Posterior vena cava (tissue), 2 donors: ENCODE results near the gene LARP4B. TPM values are rescaled to one million over a fixed set of nuclear protein-coding genes. Genes with fewer than 3 reads are reported as not detected.

Experiments used
- DNase-seq: peaks from one replicate; pipeline ENCODE4 v3.0.0-alpha.2; 2020; ENCODE audit warnings: low spot score
- intact Hi-C, 2 donors: fragments of 100-400 bp; cut with DNase I; formaldehyde crosslinking; loops; one replicate each; pipeline versions ENCODE4 v1.14.1 to v1.14.2; 2022 to 2023
- long read RNA-seq, 2 donors: library from polyadenylated mRNA; unstranded; transcript quantifications; one replicate each; pipeline ENCODE4 v2.0.0, GENCODE V29; 2020 to 2021
- total RNA-seq, 2 donors: library from RNA; stranded (reverse); fragmentation: NEBNext Ultra II Directional; extraction: Animal tissue kit (Norgen Biotek cat#: 25700); gene quantifications; one replicate each; pipeline ENCODE4 v1.2.1, GENCODE V29; 2021
- donor health status: DM: yes; HTN: yes; CAD: no.
- donor health status: DM: yes; HTN: yes; CAD: no.

The LARP4B gene
- total RNA-seq, result 10 to 100 TPM; 49.6 to 57.8 TPM
- long read RNA-seq, donor 1, full-length matches to known transcripts, result 2 of 5 reads
- long read RNA-seq, donor 1, partial matches to known transcripts, result 1 of 5 reads
- long read RNA-seq, donor 1, other reads (novel, unspliced or antisense), result 2 of 5 reads
- long read RNA-seq, donor 2, full-length matches to known transcripts, result 1 of 6 reads
- long read RNA-seq, donor 2, partial matches to known transcripts, result 1 of 6 reads
- long read RNA-seq, donor 2, other reads (novel, unspliced or antisense), result 4 of 6 reads

DNA sequence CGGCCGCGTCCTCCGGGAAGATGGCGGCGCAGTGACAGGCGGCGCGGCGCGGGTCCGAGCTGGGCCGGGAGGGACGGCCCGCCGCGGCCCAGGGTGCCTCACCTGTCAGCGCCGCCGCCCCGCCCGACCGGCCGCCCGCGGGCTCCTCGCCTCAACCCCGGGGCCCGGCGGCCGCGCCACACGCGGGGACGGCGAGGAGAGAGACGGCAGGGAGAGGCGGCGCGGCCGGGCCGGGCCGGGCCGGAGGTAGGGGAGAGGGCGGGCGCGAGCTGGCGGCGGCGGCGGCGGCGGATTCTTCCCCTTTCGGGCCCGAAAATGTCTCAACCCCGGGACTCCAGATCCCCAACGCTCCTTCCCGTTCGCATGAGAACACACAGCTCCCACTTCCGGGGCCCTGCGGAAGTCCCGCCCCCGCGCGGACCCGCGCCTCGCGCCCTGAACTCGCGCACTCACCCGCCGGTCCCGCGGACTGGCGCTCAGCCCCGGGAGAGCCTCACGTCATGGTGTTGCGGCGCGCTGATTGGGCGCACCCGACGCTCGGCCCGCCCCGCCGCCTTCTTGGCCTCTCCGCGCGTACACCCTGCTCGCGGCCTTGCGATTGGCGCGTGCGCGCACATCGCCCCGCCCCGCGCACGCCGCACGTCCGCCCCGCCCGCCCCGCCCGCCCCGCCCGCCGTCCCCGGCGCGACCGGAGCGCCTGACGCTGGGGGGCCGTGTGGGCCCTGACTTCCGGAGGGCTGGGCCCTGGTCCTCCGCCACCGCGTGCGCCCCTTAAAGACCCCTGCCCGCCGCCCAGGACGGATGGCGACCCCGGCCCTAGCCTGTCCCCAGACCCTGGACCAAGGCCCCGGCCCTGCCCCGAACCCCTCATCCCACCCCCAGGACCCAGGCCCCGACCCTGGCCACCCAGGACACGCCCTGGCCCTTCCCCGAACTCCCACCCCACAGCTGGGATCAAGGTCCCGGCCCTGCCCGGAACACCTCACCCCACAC, at the start of gene LARP4B:
TSS of gene LARP4B (minus strand) at position 380 of the 993 bp plus-strand sequence. CDS start 45,984 bp downstream, outside the sequence.
- peak; percentile 99 for DNase-seq
- intact Hi-C loops, result no loop called here

DNA sequence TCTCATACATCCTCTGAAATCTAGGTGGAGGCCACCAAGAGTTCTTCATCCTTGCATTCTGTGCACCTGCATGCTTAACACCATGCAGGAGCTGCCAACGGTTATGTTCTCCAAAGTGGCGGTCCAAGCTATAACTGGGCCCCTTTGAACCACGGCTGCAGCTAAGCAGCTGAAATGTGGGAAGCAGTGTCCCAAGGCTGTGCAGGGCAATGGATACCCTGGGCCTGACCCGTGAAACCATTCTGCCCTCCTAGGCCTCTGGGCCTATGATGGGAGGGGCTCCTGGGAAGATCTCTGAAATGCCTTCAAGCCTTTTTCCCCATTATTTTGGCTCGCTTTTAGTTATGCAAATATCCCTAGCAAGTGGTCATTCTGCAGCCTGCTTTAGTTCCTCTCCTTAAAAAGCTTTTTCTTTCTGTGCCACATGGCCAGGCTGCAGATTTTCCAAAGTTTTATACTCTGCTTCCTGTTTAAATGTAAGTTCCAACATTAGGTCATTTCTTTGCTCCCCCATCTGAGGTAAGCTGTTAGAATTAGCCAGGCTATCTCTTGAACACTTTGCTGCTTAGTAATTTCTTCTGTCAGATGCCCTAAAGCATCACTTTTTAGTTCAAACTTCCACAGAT, 49.1 kb upstream of the LARP4B start:
- intact Hi-C loops, result no loop called here
- no peak for DNase-seq

DNA sequence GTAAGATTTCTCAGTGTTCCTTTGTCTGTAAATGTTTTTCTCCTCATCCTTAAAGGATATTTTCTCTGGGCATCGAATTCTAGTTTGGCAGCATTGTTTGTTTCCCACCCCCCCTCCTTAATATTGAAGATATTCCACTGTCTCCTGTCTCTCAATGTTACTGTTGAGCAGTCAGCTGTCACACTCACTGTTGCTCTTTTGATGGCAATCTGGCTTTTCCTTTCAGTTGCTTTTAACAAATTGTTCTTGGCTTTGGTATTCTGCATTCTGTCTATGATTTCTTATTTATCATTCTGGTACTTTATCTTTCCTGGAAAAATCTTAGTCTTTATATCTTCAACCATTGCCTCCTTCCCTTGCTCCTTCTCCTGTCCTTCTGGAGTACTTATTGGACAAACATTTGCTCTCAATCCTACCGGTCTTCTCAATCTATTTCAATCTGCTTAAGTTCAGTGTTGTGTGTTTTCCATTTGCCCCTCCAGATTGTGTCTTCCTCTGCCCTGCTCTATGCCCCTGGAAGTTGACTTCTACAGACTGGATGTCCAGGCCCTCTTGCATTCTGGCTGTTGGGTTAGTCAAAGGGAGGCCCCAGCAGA, 47.4 kb upstream of the LARP4B start:
- intact Hi-C loops, result no loop called here

GRCh38 chr10:976316-976715, 44.8 kb upstream of the LARP4B start:
- intact Hi-C loops, result no loop called here
- DNase-seq, result peak; percentile 52

More for the DNA sequence above, 47.4 kb upstream of the LARP4B start:
- DNase-seq, result no peak

- peak; percentile 48 for DNase-seq
- intact Hi-C loops, result no loop called here
Observed at GRCh38 chr10:974785-975074, 43.2 kb upstream of the LARP4B start.

- peak; percentile 34 for DNase-seq
Observed at GRCh38 chr10:974038-974784, 42.7 kb upstream of the LARP4B start.

DNA sequence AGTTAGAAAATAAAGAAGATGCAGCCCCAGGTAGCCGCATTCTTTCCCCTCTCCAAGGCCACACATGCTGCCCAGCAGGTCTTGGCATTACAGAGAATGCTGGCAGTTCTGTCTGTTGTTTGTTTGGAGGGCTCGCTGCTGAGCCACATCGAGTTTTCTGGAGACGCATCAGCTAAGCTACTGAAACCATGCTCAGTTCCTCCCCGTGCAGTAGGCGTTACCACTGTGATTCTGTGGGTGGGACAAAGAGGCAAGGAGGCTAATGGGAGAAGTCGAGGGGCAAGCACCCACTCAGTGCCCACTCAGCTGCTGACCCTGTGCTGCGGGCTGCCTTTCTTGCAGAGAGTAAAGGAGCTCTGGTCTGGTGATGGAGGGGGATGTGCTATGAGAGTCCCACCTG, 41.3 kb upstream of the LARP4B start:
- DNase-seq, result peak; percentile 49
- intact Hi-C loops, result no loop called here

More at GRCh38 chr10:974038-974784, 42.7 kb upstream of the LARP4B start:
- intact Hi-C loops, result no loop called here

- intact Hi-C loops, result no loop called here
- DNase-seq, result peak; percentile 31
Observed at GRCh38 chr10:971613-972012, 40.1 kb upstream of the LARP4B start.

DNA sequence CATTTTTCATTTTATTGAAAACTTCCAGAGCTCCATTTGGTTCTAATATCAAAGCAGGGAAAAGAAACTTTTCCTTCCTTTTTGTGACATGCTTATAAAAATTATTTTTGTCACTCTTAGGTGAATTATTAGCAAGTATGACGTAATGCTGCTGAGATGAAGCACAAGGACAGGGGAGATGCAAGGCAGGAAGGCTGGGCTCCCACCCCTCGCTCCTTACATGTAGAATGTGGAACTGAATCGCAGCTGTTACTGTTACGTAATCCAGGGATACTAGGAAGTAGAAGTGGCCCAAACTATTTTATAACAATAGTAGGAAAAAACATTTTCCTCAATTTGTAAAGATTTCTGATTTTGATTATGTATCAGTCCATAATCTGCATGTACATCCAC, 39.6 kb upstream of the LARP4B start:
- peak; percentile 76 for DNase-seq

GRCh38 chr10:970311-971149, 39.0 kb upstream of the LARP4B start:
- DNase-seq, result peak; percentile 48
- intact Hi-C loops, result no loop called here

More for the DNA sequence above, 39.6 kb upstream of the LARP4B start:
- intact Hi-C loops, result no loop called here

- intact Hi-C loops, result no loop called here
- peak; percentile 54 for DNase-seq
Observed at GRCh38 chr10:969473-970150, 38.1 kb upstream of the LARP4B start.

- peak; percentile 12 for DNase-seq
- intact Hi-C loops, result no loop called here
Observed at GRCh38 chr10:968546-969199, 37.2 kb upstream of the LARP4B start.

GRCh38 chr10:966466-967235, 35.1 kb upstream of the LARP4B start:
- intact Hi-C loops, result no loop called here
- peak; percentile 74 for DNase-seq

- intact Hi-C loops, result no loop called here
- peak; percentile 76 for DNase-seq
Observed at GRCh38 chr10:964988-965417, 33.5 kb upstream of the LARP4B start.

GRCh38 chr10:964321-964987, 32.9 kb upstream of the LARP4B start:
- intact Hi-C loops, result no loop called here
- peak; percentile 59 for DNase-seq

- DNase-seq, result peak; percentile 13
- intact Hi-C loops, result no loop called here
Observed at GRCh38 chr10:963655-964054, 32.1 kb upstream of the LARP4B start.
